T-cell (primary cell): ENCODE results near the gene C1R. TPM values are rescaled to one million over a fixed set of nuclear protein-coding genes. Genes with fewer than 3 reads are reported as not detected.

ENCODE experiments used
- ATAC-seq, 4 experiments: fragments of 200-7000 bp in 3 of 4; fragments of 150-1000 bp in 1 of 4; cut with Tn5 transposase; replicated peaks in 1 of 4; 1 replicate in 3 of 4; 2 replicates in 1 of 4; pipeline ENCODE4 v1.10.0; 2021; ENCODE audit warnings: moderate library complexity in 3 of 4, mild to moderate bottlenecking in 2 of 4, moderate number of reproducible peaks in 1 of 4
- CTCF ChIA-PET, 2 donors: fragments of 300-600 bp; sonication (Branson Sonifier 250); formaldehyde crosslinking; loops; one replicate each; lab custom pipeline; 2022; ENCODE audit warnings: antibody characterized with exemption in 2 of 2; lab: Charles Lee
- POLR2A ChIA-PET, 2 donors: fragments of 300-600 bp; sonication (Branson Sonifier 250); formaldehyde crosslinking; loops; one replicate each; lab custom pipeline; 2022; ENCODE audit warnings: antibody characterized with exemption in 2 of 2; lab: Charles Lee
- DNase-seq, 35 experiments: peaks; one replicate each; pipeline versions ENCODE4 v3.0.0 to v3.0.0-alpha.2; 2013 to 2023
- H3K27ac ChIP-seq: one replicate; pipeline ENCODE4 v1.5.1; 2013; ENCODE audit warnings: low read length
- H3K27me3 ChIP-seq, 2 experiments: replicated peaks in 1 of 2; 1 replicate in 1 of 2; 2 replicates in 1 of 2; pipeline versions ENCODE4 v1.6.1 to v1.7.0; 2013; ENCODE audit warnings: low read length in 1 of 2, mixed read lengths in 1 of 2; ENCODE audit not compliant: control insufficient read depth in 2 of 2, insufficient read depth in 2 of 2; ENCODE audit errors: extremely low read depth in 1 of 2
- H3K36me3 ChIP-seq, 2 donors: 1 replicate in 1 of 2; 2 replicates in 1 of 2; pipeline versions ENCODE4 v1.6.1 to v1.7.0; 2013; ENCODE audit warnings: low read length in 1 of 2; ENCODE audit not compliant: control insufficient read depth in 2 of 2, insufficient read depth in 1 of 2; ENCODE audit errors: extremely low read depth in 1 of 2
- H3K4me1 ChIP-seq, 2 experiments: 1 replicate in 1 of 2; 2 replicates in 1 of 2; pipeline versions ENCODE4 v1.6.1 to v1.7.0; 2013; ENCODE audit warnings: low read length in 2 of 2, mixed read lengths in 1 of 2; ENCODE audit not compliant: insufficient read depth in 2 of 2, control insufficient read depth in 1 of 2; ENCODE audit errors: extremely low read depth in 1 of 2
- H3K4me3 ChIP-seq, 2 donors: 1 replicate in 1 of 2; 2 replicates in 1 of 2; pipeline versions ENCODE4 v1.5.1 to v1.7.0; 2013; ENCODE audit warnings: mild to moderate bottlenecking in 2 of 2, low read length in 1 of 2, moderate library complexity in 1 of 2; ENCODE audit not compliant: control insufficient read depth in 1 of 2; ENCODE audit errors: extremely low read depth in 1 of 2
- H3K9me3 ChIP-seq: 2 replicates; pipeline ENCODE4 v1.7.0; 2013
- H3K27ac Mint-ChIP-seq, 2 donors: one replicate each; pipeline ENCODE4 v1.8.0; 2020 to 2021; ENCODE audit warnings: mild to moderate bottlenecking in 2 of 2, mixed read lengths in 2 of 2
- H3K27me3 Mint-ChIP-seq, 2 donors: one replicate each; pipeline ENCODE4 v1.8.0; 2021 to 2022; ENCODE audit warnings: mixed read lengths in 2 of 2
- H3K36me3 Mint-ChIP-seq: one replicate; pipeline ENCODE4 v1.8.0; 2021; ENCODE audit warnings: mixed read lengths
- H3K4me1 Mint-ChIP-seq, 3 donors: one replicate each; pipeline ENCODE4 v1.8.0; 2020 to 2022; ENCODE audit warnings: mixed read lengths in 3 of 3, mild to moderate bottlenecking in 1 of 3
- H3K4me3 Mint-ChIP-seq, 3 donors: one replicate each; pipeline ENCODE4 v1.8.0; 2020 to 2022; ENCODE audit warnings: mild to moderate bottlenecking in 3 of 3, mixed read lengths in 3 of 3, moderate library complexity in 3 of 3
- H3K9me3 Mint-ChIP-seq, 3 donors: one replicate each; pipeline ENCODE4 v1.8.0; 2020 to 2022; ENCODE audit warnings: mixed read lengths in 3 of 3
- WGBS: methylation state at CpG from one replicate; pipeline ENCODE4 v1.1.5; 2013; ENCODE audit warnings: missing lambda C conversion rate; ENCODE audit not compliant: insufficient coverage; 5-methylcytosine and 5-hydroxymethylcytosine counted together
- total RNA-seq, 35 experiments: library from RNA in 6 of 35; stranded (reverse) in 6 of 35; fragments of 120-200 nt in 1 of 35; gene quantifications; one replicate each; pipeline versions ENCODE4 v1.2.1 to v1.2.4 and lab custom pipeline; 2013 to 2026

C1R gene
- total RNA-seq, 5 donors from 2014 or later (not counting 1 experiment from before 2014, with no cell fraction given): 2.2 to 5.9 (median 3.6) TPM

DNA sequence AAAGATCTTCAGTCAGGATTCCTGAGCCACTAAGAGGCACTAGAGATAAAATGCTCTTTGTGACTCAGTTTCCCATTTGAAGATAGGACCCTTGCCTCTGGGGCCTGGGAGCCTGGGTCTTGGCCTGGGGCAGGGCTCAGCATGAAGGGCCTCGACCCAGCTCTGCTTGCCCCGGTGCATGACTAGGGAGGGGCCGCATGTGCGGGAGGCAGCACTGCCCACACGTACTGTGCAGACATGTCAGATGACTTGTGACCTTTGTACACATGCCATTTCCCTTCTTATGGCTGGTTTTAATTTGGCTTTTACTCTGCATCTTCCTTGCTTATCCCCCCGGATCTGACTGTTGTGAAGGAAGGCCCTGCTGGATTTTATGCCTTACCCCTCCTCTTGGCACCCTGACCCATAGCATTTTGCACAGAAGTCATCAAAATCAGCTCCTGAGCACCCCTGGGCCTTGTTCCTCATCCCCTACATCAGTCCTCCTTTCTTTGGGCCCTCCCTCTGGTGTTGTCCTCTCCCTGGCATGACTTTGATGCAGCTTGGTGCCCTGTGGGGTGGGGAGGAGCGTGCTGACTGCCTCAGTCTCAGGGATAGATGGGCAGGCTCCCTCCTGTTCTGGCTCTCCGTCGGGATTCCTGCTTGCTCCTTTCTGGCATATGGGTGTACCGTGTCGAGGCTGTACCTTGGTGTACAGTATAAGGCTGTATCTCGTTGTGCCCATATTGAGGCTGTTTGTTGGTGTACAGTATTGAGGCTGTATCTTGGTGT lies 42.3 kb upstream of the C1R start:
- Mint-ChIP-seq H3K27ac (peak overlapping the region in 1 of 2 donors; percentile 51), H3K36me3 (peaks cover 37% of the 10 kb centered on the region), H3K27me3 (no peaks in the 10 kb centered on the region), H3K4me1 (peaks cover 20 to 33% (median 28%) of the 10 kb centered on the region in 3 donors), H3K4me3 (no peak overlapping the region), H3K9me3 (no peaks in the 10 kb centered on the region)
- Histone ChIP-seq H3K4me1 (peaks cover 0 to 25% of the 10 kb centered on the region in 2 experiments), H3K27me3 (no peaks in the 10 kb centered on the region), H3K4me3 (no peak overlapping the region), H3K27ac (no peak overlapping the region), H3K36me3 (peaks cover 16 to 61% of the 10 kb centered on the region in 2 donors), H3K9me3 (no peaks in the 10 kb centered on the region)
- DNase-seq (no peak), ATAC-seq (no peak)
- WGBS: 93% methylated on average over 7 of the region's 12 CpGs
- CTCF ChIA-PET: interaction anchor here in 1 of 2 donors (0.5 kb wide), 1 partner anchor 78 kb away, joined by 3 read pairs; no protein-coding TSS in a partner anchor
- POLR2A ChIA-PET: no interaction called here

DNA sequence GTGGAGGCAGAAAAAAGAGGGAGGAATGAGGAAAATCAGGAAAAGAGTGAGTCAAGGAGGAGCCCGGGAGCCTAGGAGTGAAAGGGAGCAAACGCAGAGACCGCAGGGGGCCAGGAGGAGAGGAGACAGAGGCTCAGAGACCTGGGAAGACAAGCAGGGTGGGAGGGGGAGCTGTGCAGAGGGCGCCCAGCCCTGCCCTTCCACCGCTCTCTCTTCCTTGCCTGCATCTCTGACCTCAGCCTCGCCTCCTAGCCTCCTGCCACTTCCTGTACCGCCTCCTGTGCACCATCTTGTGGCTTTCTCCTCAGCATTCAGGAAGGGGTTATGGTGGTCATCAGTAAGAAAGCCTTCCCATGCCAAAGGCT lies 39.2 kb upstream of the C1R start:
- peaks cover 28 to 47% (median 40%) of the 10 kb centered on the region in 3 donors for H3K4me1 Mint-ChIP-seq
- peak overlapping the region; percentile 87 to 97 (median 92) for H3K4me3 Mint-ChIP-seq
- Histone ChIP-seq H3K4me1 (peaks cover 4 to 36% of the 10 kb centered on the region in 2 experiments), H3K27ac (peak overlapping the region; percentile 78), H3K9me3 (no peaks in the 10 kb centered on the region), H3K27me3 (no peaks in the 10 kb centered on the region), H3K4me3 (peak overlapping the region in 1 of 2 donors; percentile 98), H3K36me3 (peaks cover 9 to 38% of the 10 kb centered on the region in 2 donors)
- H3K27ac Mint-ChIP-seq: peak overlapping the region; percentile 82 to 92
- DNase-seq (peak in 8 of 35 experiments; percentile 9 to 62 (median 17)), ATAC-seq (peak in 1 of 4 experiments; percentile 8)
- no peaks in the 10 kb centered on the region for H3K27me3 Mint-ChIP-seq
- 0% methylated on average over 1 of the region's 7 CpGs for WGBS
- ChIA-PET POLR2A (interaction anchor here in 1 of 2 donors (0.8 kb wide), 1 partner anchor 46 kb away, joined by 6 read pairs; no protein-coding TSS in a partner anchor), CTCF (no interaction called here)
- peaks cover 23% of the 10 kb centered on the region for H3K36me3 Mint-ChIP-seq
- H3K9me3 Mint-ChIP-seq: no peaks in the 10 kb centered on the region

DNA sequence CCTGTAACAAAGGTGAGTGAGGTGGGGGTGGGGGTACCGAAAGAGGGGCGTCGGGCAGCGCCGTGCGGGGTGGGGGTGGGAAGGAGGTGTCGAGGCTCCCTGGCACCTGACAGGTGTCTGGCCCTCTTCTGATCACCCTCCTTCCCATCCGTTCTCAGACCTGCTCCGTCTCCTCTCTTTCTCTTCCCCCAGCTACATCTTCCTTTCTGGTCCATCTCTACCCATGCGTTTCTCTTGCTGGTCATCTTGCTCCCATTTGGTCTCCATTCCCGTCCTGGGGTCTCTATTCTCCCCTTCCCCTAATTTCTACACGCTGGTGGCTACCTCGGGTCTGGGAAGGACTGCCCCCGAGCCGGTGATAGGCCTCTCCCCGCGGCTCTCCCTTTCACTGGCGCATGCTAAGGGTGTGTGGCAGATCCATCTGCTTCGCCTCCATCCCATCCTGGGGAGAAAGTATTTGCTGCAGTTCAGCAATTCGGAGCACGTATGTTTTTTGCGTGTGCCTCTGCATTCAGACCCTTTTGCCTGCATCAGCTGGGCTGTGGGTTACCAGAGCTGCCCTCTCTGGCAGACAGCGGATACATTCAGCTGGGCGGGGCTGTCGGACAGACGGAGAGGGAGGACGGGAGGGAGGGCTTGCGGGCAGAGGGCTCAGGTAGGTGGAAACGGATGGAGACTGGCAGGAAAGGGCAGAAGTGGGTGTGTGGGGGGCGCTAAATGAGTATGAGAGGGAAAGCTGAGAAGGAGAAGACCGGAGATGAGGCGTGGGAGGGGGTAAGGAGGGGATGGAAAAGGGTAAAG lies 38.7 kb upstream of the C1R start:
- H3K4me3 ChIP-seq: peak overlapping the region; percentile 58 to 98
- H3K36me3 ChIP-seq: peaks cover 7 to 32% of the 10 kb centered on the region in 2 donors
- ATAC-seq: peak; percentile 19 to 38 (median 28)
- CTCF ChIA-PET: no interaction called here
- Mint-ChIP-seq H3K36me3 (peaks cover 17% of the 10 kb centered on the region), H3K4me3 (peak overlapping the region; percentile 87 to 97 (median 92)), H3K9me3 (no peaks in the 10 kb centered on the region), H3K4me1 (peaks cover 28 to 47% (median 40%) of the 10 kb centered on the region in 3 donors), H3K27me3 (no peaks in the 10 kb centered on the region), H3K27ac (peak overlapping the region; percentile 82 to 92)
- H3K27ac ChIP-seq: peak overlapping the region; percentile 78
- POLR2A ChIA-PET: interaction anchor here in 1 of 2 donors (0.8 kb wide), 1 partner anchor 45 kb away, joined by 6 read pairs; no protein-coding TSS in a partner anchor
- peaks cover 4 to 36% of the 10 kb centered on the region in 2 experiments for H3K4me1 ChIP-seq
- no peaks in the 10 kb centered on the region for H3K27me3 ChIP-seq
- no peaks in the 10 kb centered on the region for H3K9me3 ChIP-seq
- DNase-seq: peak in 19 of 35 experiments; percentile 10 to 62 (median 28)
- 0% methylated on average over 25 of the region's 32 CpGs for WGBS

GRCh38 chr12:7129872-7130691 lies 37.8 kb upstream of the C1R start, which contains the start of gene CLSTN3:
Gene CLSTN3, plus strand, starts transcription at chr12:7130371. Its CDS starts 278 bp downstream, at chr12:7130649.
- Mint-ChIP-seq H3K4me3 (peak within 1 kb of the TSS; percentile 87 to 97 (median 92)), H3K27me3 (no peaks in the 10 kb centered on the region), H3K27ac (peak within 1 kb of the TSS; percentile 82 to 92), H3K9me3 (no peaks in the 10 kb centered on the region), H3K36me3 (peaks cover 9% of the 10 kb centered on the region), H3K4me1 (peaks cover 28 to 47% (median 40%) of the 10 kb centered on the region in 3 donors)
- Histone ChIP-seq H3K27me3 (no peaks in the 10 kb centered on the region), H3K27ac (peak within 1 kb of the TSS; percentile 78), H3K36me3 (peaks cover 1 to 24% of the 10 kb centered on the region in 2 donors), H3K4me1 (peaks cover 4 to 36% of the 10 kb centered on the region in 2 experiments), H3K9me3 (no peaks in the 10 kb centered on the region), H3K4me3 (peak within 1 kb of the TSS; percentile 80 to 98)
- ChIA-PET CTCF (interaction anchor here in 1 of 2 donors (0.6 kb wide), 1 partner anchor 258 kb away, joined by 5 read pairs; no protein-coding TSS in a partner anchor), POLR2A (interaction anchor here in 1 of 2 donors (0.7 kb wide), 1 partner anchor 222 kb away, joined by 8 read pairs; no protein-coding TSS in a partner anchor)
- under 1% methylated on average over 23 of the region's 40 CpGs for WGBS
- ATAC-seq: peak; percentile 85 to 90 (median 88)
- DNase-seq: peak; percentile 69 to 91 (median 84)

- H3K36me3 Mint-ChIP-seq: peaks cover 3% of the 10 kb centered on the region
- peak overlapping the region; percentile 80 to 98 for H3K4me3 ChIP-seq
Observed at GRCh38 chr12:7129287-7129871, 37.1 kb upstream of the C1R start.

More at GRCh38 chr12:7129287-7129871, 37.1 kb upstream of the C1R start:
- 14% methylated on average over 17 of the region's 19 CpGs for WGBS
- Mint-ChIP-seq H3K27me3 (no peaks in the 10 kb centered on the region), H3K4me1 (peaks cover 28 to 47% (median 40%) of the 10 kb centered on the region in 3 donors), H3K4me3 (peak overlapping the region; percentile 87 to 97 (median 92)), H3K9me3 (no peaks in the 10 kb centered on the region), H3K27ac (peak overlapping the region; percentile 82 to 92)
- DNase-seq: no peak
- Histone ChIP-seq H3K4me1 (peaks cover 4 to 36% of the 10 kb centered on the region in 2 experiments), H3K36me3 (peaks cover 0 to 17% of the 10 kb centered on the region in 2 donors), H3K27me3 (no peaks in the 10 kb centered on the region), H3K27ac (peak overlapping the region; percentile 78), H3K9me3 (no peaks in the 10 kb centered on the region)
- CTCF ChIA-PET: interaction anchor here in 1 of 2 donors (0.6 kb wide), 1 partner anchor 257 kb away, joined by 5 read pairs; no protein-coding TSS in a partner anchor
- peak in 2 of 4 experiments; percentile 43 to 45 for ATAC-seq
- POLR2A ChIA-PET: interaction anchor here in 1 of 2 donors (0.7 kb wide), 1 partner anchor 221 kb away, joined by 8 read pairs; no protein-coding TSS in a partner anchor
